Peyer's patch (tissue), 4 donors: Measurements from ENCODE around the gene SH3GL1. TPM values are rescaled to one million over a fixed set of nuclear protein-coding genes. Genes with fewer than 3 reads are reported as not detected.

Experiments
- DNase-seq, 3 donors: peaks; one replicate each; pipeline ENCODE4 v3.0.0-alpha.2; 2017 to 2019
- H3K27ac ChIP-seq, 4 donors: fragments of 200-600 bp; sonication (generic); one replicate each; pipeline ENCODE4 v1.5.1; 2016 to 2019
- H3K27me3 ChIP-seq, 2 donors: fragments of 200-600 bp; sonication (generic); one replicate each; pipeline ENCODE4 v1.5.1; 2019
- H3K36me3 ChIP-seq, 3 donors: fragments of 200-600 bp; sonication (generic); one replicate each; pipeline ENCODE4 v1.5.1; 2016 to 2019
- H3K4me1 ChIP-seq, 4 donors: fragments of 200-600 bp; sonication (generic); one replicate each; pipeline ENCODE4 v1.5.1; 2016 to 2019
- H3K4me3 ChIP-seq, 4 donors: fragments of 200-600 bp; sonication (generic); 1 replicate in 3 of 4; 2 replicates in 1 of 4; pipeline ENCODE4 v1.5.1; 2016 to 2019; ENCODE audit warnings: mild to moderate bottlenecking in 1 of 4
- H3K9me3 ChIP-seq, 4 donors: fragments of 200-600 bp; sonication (generic); one replicate each; pipeline ENCODE4 v1.5.1; 2016 to 2019; ENCODE audit warnings: mild to moderate bottlenecking in 1 of 4
- POLR2A ChIP-seq, 2 donors: fragments of 450-650 bp; IDR thresholded peaks; one replicate each; pipeline ENCODE4 v1.5.1; 2017; ENCODE audit warnings: antibody characterized with exemption in 2 of 2, mild to moderate bottlenecking in 2 of 2, moderate library complexity in 2 of 2
- total RNA-seq, 4 donors: library from RNA; depleted of rRNA; stranded (reverse); fragments of >200 nt; gene quantifications; one replicate each; pipeline ENCODE4 v1.1.0, GENCODE V29; 2016
- TF ChIP-seq, protein P1 (sequence below), 6 experiments: fragments of 450-650 bp in 4 of 6; fragments of 200-600 bp in 2 of 6; sonication (generic) in 1 of 6; IDR thresholded peaks; one replicate each; pipeline ENCODE4 v1.5.1; 2017 to 2019; ENCODE audit warnings: antibody characterized with exemption in 6 of 6, mild to moderate bottlenecking in 3 of 6, moderate library complexity in 1 of 6

The SH3GL1 gene
- total RNA-seq, 4 donors from 2014 or later: 69.3 to 102 (median 73.9) TPM

DNA sequence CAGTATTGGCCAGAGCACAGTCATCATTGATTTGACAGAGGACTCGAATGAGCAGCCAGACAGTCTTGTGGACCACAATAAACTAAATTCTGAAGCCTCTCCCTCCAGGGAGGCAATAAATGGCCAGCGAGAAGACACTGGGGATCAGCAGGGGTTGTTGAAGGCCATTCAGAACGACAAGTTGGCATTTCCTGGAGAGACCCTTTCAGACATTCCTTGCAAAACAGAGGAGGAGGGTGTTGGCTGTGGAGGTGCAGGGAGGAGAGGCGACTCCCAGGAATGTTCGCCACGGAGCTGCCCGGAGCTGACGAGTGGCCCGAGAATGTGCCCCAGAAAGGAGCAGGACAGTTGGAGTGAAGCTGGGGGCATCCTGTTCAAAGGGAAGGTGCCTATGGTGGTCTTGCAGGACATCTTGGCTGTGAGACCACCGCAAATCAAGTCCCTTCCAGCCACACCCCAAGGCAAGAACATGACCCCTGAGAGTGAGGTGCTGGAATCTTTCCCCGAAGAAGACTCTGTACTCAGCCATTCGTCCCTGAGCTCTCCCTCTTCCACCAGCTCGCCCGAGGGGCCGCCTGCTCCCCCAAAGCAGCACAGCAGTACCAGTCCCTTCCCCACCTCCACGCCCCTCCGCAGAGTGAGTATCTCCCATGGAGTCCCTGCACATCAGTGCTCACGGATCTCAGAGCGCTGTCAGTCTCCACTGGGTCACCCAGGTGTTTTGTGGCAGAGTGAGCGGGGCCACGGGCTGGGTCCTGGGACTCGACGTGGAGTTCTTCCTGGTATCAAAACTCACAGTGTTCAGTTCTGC is 9.0 kb upstream of the SH3GL1 start:
- no peaks in the 10 kb centered on the region for H3K27me3 ChIP-seq
- TF ChIP-seq, protein P1, sequence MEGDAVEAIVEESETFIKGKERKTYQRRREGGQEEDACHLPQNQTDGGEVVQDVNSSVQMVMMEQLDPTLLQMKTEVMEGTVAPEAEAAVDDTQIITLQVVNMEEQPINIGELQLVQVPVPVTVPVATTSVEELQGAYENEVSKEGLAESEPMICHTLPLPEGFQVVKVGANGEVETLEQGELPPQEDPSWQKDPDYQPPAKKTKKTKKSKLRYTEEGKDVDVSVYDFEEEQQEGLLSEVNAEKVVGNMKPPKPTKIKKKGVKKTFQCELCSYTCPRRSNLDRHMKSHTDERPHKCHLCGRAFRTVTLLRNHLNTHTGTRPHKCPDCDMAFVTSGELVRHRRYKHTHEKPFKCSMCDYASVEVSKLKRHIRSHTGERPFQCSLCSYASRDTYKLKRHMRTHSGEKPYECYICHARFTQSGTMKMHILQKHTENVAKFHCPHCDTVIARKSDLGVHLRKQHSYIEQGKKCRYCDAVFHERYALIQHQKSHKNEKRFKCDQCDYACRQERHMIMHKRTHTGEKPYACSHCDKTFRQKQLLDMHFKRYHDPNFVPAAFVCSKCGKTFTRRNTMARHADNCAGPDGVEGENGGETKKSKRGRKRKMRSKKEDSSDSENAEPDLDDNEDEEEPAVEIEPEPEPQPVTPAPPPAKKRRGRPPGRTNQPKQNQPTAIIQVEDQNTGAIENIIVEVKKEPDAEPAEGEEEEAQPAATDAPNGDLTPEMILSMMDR (IDR thresholded peaks at IDR 0.05): no peak
- TF ChIP-seq POLR2A (IDR thresholded peaks at IDR 0.05): no peak
- no peak for DNase-seq
- H3K4me3 ChIP-seq: no peak overlapping the region
- peaks cover 0 to 4% (median 0%) of the 10 kb centered on the region in 3 donors for H3K36me3 ChIP-seq
- no peaks in the 10 kb centered on the region for H3K4me1 ChIP-seq
- no peak overlapping the region for H3K27ac ChIP-seq
- H3K9me3 ChIP-seq: no peaks in the 10 kb centered on the region

DNA sequence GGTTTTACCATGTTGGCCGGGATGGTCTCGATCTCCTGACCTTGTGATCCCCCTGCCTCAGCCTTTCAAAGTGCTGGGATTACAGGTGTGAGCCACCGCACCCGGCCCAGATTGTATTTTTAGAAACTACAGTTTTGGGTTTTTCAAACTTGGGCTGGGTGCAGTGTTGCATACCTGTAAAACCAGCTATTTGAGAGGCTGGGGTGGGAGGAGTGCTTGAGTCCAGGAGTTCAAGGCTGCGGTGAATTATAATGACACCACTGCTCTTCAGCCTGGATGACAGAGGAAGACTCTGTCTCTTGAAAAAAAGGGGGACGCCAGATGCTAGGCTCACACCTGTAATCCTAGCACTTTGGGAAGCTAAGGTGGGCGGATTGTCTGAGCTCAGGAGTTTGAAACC is 6.3 kb upstream of the SH3GL1 start:
- no peak for DNase-seq
- H3K27me3 ChIP-seq: no peaks in the 10 kb centered on the region
- TF ChIP-seq, protein P1 (IDR thresholded peaks at IDR 0.05): no peak
- no peak for TF ChIP-seq POLR2A (IDR thresholded peaks at IDR 0.05)
- H3K4me1 ChIP-seq: peaks cover 0 to 10% (median 9%) of the 10 kb centered on the region in 4 donors
- H3K27ac ChIP-seq: no peak overlapping the region
- H3K9me3 ChIP-seq: no peaks in the 10 kb centered on the region
- no peak overlapping the region for H3K4me3 ChIP-seq
- peaks cover 0 to 4% (median 0%) of the 10 kb centered on the region in 3 donors for H3K36me3 ChIP-seq

DNA sequence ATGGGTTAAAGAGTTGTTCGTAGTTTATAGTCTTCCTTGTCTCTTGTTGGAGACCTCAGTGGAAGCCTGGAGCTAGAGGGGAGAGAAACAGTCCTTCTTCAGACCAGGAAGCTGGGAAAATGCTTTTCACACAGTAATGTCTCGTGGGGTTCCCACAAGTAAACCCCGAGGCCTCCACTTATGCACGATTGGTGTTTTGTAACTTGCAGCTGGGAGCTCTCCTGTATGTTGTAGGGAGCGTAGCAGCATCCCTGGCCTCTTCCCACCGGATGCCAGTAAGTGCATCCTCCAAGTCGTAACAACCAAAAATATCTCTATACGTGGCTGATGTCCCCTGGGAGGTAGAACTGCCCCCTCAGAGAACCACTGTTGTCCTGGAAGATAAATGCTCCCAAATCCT is 5.6 kb upstream of the SH3GL1 start:
- Histone ChIP-seq H3K27ac (no peak overlapping the region), H3K4me3 (no peak overlapping the region), H3K4me1 (peaks cover 0 to 12% (median 10%) of the 10 kb centered on the region in 4 donors), H3K36me3 (peaks cover 0 to 4% (median 0%) of the 10 kb centered on the region in 3 donors), H3K27me3 (no peaks in the 10 kb centered on the region), H3K9me3 (no peaks in the 10 kb centered on the region)
- TF ChIP-seq POLR2A (IDR thresholded peaks at IDR 0.05): no peak
- TF ChIP-seq, protein P1 (IDR thresholded peaks at IDR 0.05): no peak
- DNase-seq: no peak

DNA sequence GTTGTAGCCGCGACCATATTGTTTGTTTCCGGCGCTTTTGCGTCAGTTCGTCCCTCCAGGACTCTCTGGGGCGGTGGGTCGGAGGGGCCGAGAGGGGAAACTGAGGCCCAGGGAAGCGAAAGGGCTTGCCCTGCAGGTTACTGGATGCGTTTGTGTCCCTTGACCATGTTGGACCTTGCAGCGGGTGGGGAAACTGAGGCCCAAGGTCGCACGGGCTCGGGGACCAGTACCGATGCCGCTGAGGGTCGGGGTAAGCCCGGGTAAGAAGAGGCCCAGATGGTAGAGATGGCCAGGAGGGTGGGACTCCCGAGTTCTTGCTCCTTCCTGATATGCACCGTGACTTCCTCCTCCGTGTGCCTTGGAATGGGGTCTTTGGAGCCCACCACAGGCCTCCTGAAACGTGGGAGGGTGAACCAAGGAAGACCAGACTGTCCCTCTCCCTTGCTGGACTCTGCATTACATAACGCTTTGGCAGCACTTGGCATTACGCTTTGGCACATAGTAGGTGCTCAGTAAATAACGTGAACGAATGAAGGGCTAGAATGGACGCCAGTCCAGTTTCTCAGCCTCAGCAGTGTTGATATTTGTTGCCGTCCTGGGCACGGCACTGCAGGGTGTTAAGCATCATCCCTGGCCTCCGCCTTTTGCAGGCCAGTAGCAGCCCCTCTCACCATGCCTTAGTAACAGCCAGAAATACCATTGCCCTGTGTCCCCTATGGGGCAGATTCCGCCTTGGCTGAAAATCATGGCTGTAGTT is 2.8 kb upstream of the SH3GL1 start:
- DNase-seq: peak in 1 of 3 donors; percentile 53
- peaks cover 0 to 22% (median 15%) of the 10 kb centered on the region in 4 donors for H3K4me1 ChIP-seq
- H3K27me3 ChIP-seq: no peaks in the 10 kb centered on the region
- no peaks in the 10 kb centered on the region for H3K36me3 ChIP-seq
- H3K4me3 ChIP-seq: peak overlapping the region; percentile 65 to 95 (median 75)
- no peak for TF ChIP-seq POLR2A (IDR thresholded peaks at IDR 0.05)
- TF ChIP-seq, protein P1 (IDR thresholded peaks at IDR 0.05): no peak
- H3K27ac ChIP-seq: peak overlapping the region; percentile 60 to 88 (median 77)
- H3K9me3 ChIP-seq: no peaks in the 10 kb centered on the region

DNA sequence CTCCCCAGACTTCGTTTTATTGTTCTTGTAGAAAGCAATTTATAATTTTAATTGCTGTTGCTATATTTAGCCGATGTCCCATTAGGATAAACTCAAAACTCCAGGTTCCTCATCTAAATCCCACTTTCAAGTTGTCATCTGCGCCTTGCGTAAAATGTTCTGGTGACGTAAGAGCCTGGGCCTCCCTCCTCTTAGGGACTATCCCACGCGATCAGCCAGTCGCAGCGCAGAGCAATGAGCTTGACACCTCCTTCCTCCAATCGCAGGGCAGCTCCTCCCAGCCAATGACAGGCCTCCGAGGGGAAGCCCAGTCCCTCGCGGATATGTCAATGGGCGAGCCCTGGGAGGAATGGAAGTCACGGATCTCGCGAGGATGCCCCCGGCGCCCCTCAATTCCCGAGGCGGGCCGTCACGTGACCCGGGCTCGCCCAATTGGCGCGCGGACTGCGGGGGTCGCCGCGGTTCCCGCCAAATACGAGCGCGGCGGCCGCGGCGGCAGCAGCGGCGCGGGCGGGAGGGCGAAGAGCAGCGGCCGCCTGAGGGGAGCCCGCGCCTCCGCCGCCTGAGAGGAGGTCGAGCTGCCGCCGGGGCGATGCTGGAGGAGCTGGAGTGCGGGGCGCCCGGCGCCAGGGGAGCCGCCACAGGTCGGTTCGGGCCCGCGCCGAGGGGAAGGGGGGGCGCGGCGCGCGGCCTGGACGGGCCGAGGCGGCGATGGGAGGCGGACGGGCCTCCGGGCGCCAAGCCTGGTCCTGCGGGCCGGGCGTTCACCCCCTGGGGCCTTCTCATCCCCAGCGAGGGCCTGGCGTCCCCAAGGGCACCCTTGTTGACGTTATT is 2.0 kb upstream of the SH3GL1 start, which contains the start of gene CHAF1A:
TSS of gene CHAF1A (plus strand) at position 470 of the 834 bp plus-strand sequence. CDS start at position 593, 123 bp downstream.
- Histone ChIP-seq H3K27me3 (no peaks in the 10 kb centered on the region), H3K4me1 (peaks cover 0 to 22% (median 15%) of the 10 kb centered on the region in 4 donors), H3K36me3 (peaks cover 0 to 7% (median 0%) of the 10 kb centered on the region in 3 donors), H3K4me3 (peak within 1 kb of the TSS; percentile 65 to 95 (median 75)), H3K27ac (peak within 1 kb of the TSS; percentile 71 to 90 (median 88)), H3K9me3 (no peaks in the 10 kb centered on the region)
- DNase-seq: peak; percentile 99 to 100 (median 99)
- peak in 1 of 2 donors; percentile 54 for TF ChIP-seq POLR2A (IDR thresholded peaks at IDR 0.05)
- TF ChIP-seq, protein P1 (IDR thresholded peaks at IDR 0.05): peak in 2 of 6 experiments; percentile 3
